ENCODE results near the gene TRIM24.

GRCh38 chr7:138492423-138492822, 32.4 kb downstream of the TRIM24 start:
- no peak for TF ChIP-seq POLR2AphosphoS5 (IDR thresholded peaks at IDR 0.05)
- TF ChIP-seq CTCF (IDR thresholded peaks at IDR 0.05 in 8 of 11, conservative IDR thresholded peaks at IDR 0.05 in 3 of 11): no peak

All from spleen (tissue), 7 donors.